HL-60/S4 treated with retinoic acid at 250 ng/mL for 4 days and 3 days (cell line): ENCODE results near the gene NOBOX.
"Not testable (repeated sequence)": the region's sequence is repeated elsewhere in the genome, so short reads cannot be mapped to it uniquely, and the experiment has no call there.

Source experiments
- in situ Hi-C: fragments of 300-500 bp; cut with MboI; formaldehyde crosslinking; loops from 2 replicates; pipeline ENCODE4 v1.7.0; 2022; ENCODE audit warnings: low sequenced_read_pairs

The NOBOX gene

DNA sequence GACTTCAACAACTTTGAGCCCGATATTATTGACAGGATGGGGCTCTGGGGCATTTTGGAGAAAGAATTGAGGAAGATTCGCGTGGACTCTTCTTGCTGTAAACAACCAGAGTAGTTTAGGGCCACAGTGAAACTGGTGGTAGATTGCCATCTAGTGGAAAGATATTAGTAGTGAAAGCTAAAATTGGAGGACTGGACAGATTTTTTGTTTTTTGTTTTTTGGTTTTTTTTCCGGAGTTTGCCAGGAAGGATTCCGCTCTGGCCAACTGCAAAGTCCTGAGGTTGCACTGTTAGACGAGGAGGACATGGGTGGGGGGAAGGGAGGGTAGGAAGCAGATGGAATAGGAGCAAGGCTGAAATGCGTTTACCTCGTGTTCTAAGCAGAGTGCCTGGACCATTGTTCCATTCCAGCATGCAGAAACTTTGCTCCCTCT, 11.7 kb downstream of the NOBOX start:
- in situ Hi-C loops: no loop called here

DNA sequence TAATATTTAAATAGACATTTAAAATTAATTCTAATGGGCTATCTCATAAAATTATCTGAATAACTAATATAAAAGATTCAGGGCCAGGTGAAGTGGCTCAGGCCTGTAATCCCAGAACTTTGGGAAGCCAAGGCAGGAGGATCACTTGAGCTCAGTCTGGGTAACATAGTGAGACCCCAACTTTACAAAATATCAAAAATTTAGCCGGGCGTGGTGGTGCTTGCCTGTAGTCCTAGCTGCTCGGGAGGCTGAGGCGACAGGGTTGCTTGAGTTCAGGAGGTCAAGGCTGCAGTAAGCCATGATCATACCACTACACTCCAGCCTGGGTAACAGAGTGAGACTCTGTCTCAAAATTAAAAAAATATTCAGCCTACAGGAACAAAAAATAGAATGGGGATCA, 12.5 kb downstream of the NOBOX start:
- in situ Hi-C loops: no loop called here

DNA sequence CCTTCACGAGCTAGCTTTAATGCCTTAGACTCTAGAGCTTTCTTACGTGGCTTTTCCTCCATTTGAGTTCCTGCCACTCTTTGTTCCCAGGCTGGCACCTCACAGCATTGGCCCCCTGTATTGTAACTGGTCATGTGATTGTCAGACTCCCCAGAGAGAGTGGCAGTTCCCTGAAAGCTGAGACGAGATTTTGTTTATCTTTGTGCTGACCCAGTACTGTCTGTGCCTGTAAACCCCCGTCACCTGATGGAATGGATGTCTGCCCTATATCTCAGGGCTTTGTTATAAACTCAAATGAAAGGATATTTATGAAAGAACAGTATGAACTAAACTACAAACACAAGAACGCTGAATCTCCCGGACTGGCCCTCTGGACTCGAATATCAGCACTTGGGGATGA, 13.0 kb downstream of the NOBOX start:
- in situ Hi-C loops: no loop called here

DNA sequence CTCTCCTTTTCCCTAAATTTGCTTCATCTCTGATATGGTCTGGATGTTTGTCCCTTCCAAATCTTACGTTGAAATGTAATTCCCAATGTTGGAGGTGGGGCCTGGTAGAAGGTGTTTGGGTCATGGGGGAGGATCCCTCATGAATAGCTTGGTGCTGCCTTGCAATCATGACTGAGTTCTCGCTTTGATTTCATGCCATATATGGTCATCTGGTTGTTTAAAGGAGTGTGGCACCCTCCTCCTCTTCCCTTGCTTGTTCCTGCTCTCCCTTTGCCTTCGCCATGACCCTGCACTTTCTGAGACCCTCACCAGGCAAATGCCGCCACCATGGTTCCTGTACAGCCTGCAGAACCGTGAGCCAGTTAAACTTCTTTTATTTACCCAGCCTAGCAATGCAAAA, 14.5 kb downstream of the NOBOX start:
- in situ Hi-C loops: no loop called here

DNA sequence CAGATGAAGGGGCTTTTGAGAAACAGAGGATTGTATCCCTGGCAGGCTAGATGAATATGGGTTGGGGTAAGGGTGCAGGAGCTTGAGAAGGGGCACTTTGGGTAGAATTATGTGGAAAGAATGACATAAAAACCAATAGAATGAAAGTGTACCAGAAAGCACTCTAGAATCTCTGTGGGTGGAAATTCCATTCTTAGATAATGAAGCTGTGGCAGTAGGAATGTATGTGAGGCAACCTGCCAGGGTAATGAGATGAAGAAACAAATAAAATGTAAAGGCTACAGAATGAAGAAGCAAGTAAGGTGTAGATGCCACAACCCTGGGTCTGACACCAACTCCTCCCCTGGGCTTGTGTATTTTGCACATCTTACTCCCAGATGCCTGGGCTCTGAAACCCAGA, 16.8 kb downstream of the NOBOX start:
- in situ Hi-C loops: no loop called here

DNA sequence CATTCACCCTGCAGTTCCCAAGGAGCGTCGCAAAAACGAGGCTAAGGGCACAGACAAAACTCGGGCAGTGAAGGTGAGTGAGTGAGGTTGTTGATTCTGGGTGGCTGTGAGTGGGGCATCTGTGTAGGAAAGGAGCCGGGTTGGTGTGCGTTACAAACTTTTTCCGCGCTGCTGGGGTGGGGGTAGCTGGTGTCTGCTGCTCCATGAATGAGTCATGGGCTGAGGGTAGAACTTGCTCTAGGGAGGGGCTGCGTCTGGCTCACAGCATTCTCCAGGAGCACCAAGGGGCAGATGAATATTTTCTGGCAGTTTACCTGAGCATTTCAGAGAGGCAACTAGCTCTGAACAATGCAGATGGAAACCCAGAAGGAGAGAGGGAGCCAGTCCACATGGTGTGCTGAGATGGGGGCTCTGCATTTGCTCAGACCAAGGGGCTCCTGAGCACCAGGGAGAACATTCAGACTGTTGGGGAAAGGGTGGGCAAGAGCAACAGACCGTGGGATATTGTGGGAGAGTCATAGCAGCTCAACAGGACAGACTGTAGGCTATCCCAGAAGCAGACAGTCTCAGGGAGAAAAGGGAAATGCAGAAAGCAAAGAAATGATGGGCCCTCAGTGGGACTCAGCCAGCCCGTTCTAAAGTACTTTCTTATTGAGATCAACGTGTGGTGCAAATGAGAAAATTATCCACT, 18.8 kb downstream of the NOBOX start:
- in situ Hi-C loops: no loop called here

DNA sequence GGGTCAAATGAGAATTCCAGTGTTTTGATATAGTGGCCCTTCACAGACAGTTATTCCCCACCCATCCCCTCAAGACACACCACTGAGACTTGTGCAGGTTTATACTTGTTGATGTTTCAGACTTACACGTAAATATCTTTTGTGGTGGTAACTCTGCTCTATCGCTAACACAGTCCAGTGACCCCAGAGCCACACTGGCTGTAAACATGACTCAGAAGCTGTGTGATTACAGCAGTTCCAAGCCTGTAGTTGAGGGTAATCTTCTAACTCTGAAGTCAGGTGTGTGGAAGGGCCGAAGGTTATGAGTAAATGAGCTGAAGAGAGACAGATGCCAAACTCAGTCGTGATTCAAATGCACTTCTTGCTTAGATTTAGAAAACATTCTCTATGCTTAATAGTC, 19.4 kb downstream of the NOBOX start:
- in situ Hi-C loops: no loop called here

DNA sequence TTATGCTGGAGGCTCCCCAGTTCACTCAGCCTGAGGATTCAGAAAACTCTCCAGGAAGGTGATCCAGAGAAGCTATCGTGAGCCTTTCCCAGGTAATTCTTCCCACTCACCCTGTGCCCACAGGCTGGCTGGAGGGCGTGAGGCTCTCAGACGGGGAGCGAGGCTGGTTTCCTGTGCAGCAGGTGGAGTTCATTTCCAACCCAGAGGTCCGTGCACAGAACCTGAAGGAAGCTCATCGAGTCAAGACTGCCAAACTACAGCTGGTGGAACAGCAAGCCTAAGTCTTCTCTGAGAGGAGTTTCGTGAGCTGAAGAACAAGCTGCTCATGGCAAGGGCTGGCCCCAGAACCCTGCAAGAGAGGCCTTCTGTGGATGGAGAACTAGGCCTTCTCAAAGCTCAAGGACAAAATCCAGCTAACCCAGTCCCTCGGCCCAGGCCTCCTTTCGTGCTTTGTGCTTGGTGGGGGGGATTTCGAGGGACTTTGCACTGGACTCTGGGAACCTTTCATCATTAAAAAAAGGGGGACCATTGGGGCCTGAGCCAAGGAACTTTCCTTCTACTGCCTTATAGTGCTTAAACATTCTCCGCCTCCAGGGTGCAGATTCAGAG, 23.6 kb downstream of the NOBOX start:
- in situ Hi-C loops: no loop called here

DNA sequence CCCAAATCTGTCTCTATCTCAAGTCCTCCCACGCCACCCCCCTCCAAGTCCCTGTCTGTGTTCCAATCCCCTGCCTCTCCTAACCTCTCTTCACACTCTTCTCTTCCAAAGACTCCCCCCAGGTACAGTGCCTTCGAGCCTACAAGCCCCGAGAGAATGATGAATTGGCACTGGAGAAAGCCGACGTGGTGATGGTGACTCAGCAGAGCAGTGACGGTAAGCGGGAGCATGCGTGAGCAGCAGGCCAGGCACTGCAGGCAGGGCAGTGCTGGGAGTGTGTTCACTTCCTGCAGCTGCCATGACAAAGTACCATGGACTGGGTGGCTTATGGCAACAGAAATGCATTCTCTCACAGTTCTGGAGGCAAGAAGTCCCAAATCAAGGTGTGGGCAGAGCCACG, 24.8 kb downstream of the NOBOX start:
- in situ Hi-C loops: no loop called here

DNA sequence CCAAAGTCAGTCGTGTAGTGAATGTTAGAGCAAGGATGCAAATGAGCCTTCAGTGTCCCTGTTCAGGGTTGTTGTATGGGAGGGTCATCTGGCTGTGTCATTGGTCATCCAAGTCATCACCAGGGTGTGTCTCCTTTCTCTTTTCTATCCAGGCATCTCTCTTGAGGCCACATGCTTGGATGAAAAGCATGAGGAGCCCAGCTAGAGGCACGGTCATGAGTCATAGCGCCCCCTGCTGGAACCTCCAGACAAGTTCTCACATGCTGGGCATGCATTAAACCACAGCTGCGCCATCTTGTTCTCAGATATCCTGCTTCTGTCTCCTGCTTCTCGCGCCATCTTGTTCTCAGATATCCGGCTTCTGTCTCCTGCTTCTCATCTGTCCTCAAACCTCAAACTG, 34.3 kb downstream of the NOBOX start:
- in situ Hi-C loops: not testable (repeated sequence)

DNA sequence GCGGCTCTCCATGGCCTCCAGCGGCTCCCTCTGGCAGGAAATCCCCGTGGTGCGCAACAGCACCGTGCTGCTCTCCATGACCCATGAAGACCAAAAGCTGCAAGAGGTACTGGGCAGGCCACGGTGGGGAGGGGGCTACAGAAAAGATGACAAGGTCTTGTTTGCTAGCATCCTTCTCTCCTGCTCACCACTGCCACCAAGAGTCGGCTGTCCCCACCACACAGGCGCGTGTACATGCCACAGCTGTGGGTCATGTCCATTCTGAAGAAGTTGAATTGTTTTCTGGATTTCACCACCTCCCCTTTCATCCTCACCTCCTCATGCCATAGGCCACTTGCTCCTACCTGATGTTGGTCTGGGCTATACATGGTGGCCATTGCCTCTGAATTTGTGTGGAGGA, 36.2 kb downstream of the NOBOX start:
- in situ Hi-C loops: not testable (repeated sequence)

DNA sequence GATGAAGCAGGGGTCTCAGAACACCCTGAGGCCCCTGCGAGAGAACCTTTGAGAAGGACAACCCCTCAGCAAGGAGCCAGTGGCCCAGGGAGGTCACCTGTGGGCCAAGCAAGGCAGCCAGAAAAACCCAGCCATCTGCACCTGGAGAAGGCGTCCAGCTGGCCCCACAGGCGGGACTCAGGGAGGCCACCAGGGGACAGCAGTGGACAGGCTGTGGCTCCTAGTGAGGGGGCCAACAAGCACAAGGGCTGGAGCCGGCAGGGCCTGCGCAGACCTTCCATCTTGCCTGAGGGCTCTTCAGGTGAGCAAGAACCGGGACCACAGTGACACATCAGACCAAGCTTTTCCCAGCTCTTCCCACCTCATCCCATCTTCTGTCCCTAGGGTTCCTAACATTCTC, 38.0 kb downstream of the NOBOX start:
- in situ Hi-C loops: not testable (repeated sequence)

DNA sequence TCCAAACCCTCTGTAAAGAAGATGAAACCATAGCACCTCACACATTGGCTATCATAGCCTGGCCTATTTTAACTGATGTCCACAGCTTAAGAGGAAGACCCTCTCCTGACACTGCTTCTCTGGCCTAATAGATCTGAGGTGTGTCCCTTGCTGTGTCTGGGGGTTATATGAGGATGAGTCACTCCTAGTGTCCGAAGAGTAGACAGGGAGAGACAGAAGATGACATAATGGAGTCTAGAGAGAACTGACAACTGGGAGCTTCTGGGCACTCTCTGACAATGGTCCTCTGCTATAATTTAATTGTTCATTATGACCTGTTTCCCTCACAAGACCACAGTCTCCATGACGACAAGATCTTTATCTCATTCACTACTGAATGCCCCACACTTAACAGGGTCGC, 41.4 kb downstream of the NOBOX start:
- in situ Hi-C loops: not testable (repeated sequence)

DNA sequence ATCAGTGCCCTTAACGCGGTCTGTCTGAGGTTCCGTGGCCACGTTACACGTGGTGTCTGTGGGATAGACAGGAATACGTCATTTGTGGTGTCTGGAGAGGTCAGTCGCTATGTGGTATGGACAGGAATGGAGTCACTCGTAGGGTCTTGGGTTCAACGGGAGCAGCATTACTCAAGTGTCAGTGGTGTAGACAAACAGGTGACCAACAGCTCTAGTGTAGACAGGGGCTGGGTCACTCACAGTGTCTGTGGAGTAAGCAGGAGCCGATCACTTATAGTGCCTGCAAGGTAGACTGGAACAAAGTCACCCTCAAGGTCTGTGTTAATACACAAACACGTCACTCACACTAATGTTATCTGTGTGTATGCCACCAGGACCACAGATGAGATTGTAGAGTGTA, 46.6 kb downstream of the NOBOX start:
- in situ Hi-C loops: not testable (repeated sequence)

DNA sequence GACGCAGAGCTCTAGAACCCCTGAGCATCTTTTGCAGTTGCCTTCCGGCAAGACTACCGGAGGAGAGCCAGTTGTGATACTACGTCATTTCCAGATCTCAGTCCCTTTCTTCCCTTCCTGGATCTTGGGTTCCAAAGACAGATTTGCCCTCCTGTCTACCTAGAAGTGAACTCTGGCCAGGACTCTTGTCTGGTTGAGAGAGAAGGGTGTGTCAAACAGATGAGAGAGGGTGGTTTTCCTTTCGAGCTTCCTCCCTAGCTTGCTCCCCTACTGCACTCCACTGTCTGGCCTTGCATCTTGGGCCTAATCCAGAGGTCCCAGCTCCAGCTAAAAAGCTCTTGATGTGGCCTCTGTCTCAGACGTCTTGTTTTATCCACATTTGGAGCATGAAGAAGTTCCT, 47.3 kb downstream of the NOBOX start:
- in situ Hi-C loops: not testable (repeated sequence)

DNA sequence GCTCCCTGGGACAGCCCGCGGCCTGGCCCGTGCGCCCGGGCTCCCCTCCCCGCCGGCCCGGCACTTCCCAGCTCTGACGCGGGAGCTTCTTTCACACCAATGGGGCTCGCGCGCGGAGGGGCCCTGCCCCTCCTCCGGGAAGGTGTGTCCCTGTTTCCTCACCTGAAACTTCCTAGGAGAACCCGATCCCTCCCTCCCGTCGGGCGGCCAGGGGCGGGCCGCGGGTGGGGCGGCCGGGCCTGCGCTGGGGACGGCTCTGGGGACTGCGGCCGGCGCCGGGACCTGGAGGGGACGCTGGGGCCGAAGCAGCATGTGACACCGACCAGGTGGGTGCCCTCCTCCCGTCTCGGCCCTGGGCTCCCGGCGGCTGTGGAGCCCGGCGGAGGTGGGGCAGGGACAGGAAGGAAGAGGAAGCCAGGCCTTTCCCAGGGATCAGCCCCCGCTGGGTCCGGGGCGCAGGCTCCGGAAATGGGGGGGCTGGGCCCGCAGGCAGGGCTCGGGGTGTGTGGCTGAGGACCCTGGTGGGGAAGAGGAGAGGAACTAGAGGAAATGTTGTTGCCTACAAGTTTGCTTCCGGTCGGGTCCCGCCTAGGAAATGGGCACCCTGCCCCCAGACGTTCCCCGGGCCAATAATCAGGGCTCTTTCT, 48.2 kb downstream of the NOBOX start, which contains the start of gene ARHGEF5:
ARHGEF5 (plus strand) TSS at position 227 of the 647 bp plus-strand sequence. CDS start 7,268 bp downstream, outside the sequence.
- in situ Hi-C loops: not testable (repeated sequence)

DNA sequence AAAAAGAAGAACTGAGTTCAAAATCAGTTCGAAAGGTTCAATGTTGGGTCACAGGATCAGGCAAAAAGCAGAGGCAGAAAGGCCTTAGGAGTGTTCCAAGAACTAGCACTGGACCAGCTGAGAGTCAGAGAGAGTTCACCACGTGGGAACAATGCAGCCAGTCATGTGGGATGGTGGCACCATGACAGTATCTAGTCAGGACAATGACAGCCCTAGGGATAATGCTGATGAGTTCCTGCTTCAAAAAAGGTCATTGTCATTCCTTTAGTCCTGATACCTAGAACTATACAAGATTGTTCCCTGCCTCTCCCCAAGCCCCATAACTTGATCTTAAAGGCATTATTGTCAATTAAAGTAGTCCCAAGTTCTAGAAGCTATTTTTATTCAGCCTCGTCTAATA, 51.8 kb downstream of the NOBOX start:
- in situ Hi-C loops: not testable (repeated sequence)

DNA sequence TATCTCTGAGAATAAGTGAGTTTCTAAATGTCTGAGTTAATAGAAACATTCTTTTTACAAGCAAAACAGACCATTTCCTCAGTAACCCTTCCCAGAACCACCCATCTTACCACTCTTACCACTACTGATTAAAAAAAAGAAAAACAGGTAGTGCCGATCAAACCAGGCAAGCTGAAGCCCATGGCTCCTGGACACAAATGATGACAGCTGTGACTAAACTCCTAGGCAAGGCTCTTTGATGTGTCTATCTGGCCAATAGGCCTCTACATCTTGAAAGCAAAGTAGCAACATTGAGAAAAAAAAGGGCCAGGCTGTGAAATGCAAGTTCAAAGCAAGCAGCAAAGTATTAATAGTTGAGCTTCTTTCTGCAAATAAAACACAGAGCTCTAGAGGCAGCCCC, 54.9 kb downstream of the NOBOX start:
- in situ Hi-C loops: not testable (repeated sequence)
